Stimulated activated CD8-positive, alpha-beta memory T cell treated with anti-CD3 and anti-CD28 coated beads, Interleukin-12 subunit alpha, Interleukin-12 subunit beta, amount 100 ng/mL, for 1 hour (primary cell): Measurements from ENCODE around the gene SAAL1.

Experiments used
- DNase-seq: peaks from one replicate; pipeline ENCODE4 v3.0.0-alpha.2; 2020; ENCODE audit warnings: low read depth

Gene SAAL1

GRCh38 chr11:18088366-18088765, 17.5 kb downstream of the SAAL1 start:
- DNase-seq = no peak

DNA sequence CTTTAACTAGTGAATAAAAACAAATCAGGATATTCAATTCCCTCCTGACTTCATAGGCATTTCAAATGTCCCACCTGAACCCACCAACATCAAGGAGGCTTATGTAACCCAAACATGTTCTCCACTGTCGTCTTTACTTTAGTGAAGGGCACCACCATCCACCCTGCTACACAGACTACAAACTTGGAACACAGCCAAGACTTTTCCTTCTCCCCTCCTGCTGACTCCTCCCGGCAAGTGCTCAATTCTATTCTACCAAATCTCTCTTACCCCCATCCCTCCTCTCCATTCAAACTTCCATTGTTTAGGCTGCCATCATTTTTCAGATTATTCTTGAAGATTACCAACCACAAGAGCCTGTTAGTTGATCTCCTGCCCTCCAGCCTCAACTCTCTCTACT, 24.3 kb downstream of the SAAL1 start:
- DNase-seq = no peak

- no peak for DNase-seq
Observed at GRCh38 chr11:18080451-18080850, 25.4 kb downstream of the SAAL1 start.

- DNase-seq = no peak
Observed at GRCh38 chr11:18078909-18079308, 27.0 kb downstream of the SAAL1 start.

GRCh38 chr11:18075444-18075843, 30.4 kb downstream of the SAAL1 start:
- no peak for DNase-seq

GRCh38 chr11:18071098-18071705, 34.7 kb downstream of the SAAL1 start:
- DNase-seq = no peak

- DNase-seq = no peak
Observed at GRCh38 chr11:18067372-18067771, 38.5 kb downstream of the SAAL1 start.

DNA sequence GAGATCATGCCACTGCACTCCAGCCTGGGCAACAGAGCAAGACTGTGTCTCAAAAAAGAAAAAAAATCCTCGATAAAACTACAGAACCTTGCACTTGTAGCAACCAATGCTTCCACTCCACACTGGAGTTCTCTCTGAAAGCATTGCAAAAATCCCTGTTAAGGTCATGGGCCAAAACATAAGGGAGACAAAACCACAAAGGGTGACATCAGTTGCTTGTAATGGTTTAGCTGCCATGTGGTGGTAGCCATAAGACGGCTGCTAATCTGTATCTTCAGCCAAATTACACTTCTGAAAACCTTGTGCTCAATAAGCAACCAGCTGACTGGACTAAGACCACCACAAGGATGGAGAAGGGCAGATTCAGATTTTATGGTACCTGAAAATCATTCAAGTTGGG, 39.3 kb downstream of the SAAL1 start:
- DNase-seq = no peak

GRCh38 chr11:18065572-18065971, 40.3 kb downstream of the SAAL1 start:
- DNase-seq = no peak

DNA sequence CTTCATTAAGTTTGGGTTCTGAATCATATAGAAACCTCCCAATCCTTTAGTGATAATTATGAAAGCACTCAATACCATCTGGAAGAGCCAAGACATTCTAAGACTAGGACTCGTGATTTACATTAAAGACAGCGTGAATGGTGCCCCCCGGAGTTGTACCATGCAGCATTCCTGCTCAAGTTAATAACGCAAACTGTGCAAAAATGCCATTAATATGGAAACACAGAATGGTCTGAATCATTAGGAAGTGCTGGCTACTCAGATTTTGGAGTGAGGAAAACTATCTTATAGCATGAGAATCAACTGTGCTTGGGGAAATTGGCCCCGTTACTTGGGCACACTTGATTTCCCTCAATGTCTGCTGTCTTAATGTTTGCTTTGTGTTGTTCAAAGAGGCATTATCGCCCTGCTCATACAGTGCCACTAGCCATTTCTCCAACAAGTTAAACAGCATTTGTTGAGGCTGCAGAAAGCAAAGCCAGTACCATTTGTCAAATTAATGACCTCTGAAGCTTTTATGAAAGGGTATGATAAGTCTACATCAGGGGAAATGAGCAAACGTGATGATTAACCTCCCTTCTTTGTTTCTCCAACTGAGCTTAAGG, 41.3 kb downstream of the SAAL1 start:
- no peak for DNase-seq

DNA sequence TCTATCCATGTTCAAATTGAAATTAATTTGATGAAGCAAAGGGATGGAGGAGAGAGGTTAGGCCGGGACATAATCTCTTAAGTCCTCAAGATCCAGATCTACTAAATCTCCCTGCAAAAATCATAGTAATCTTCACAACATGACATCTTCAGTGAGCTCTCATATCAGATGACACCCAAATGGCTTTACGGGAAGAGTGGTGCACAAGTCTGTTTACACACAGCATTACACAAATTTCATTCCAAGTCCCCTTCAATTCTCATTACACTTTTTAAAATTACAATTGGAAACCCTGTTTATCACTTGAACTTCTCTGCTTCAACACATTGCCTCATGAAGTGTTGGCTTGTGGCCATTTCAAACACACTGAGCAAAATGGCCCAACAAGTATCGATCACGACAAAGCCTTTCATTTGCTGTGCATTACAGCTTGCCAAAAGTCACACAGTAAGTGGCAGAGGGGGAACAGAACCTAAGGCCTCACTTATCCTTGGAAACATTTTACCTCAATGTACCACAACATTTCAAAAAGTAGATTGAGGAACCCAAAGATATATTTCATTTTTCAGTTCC, 41.9 kb downstream of the SAAL1 start:
- no peak for DNase-seq

DNA sequence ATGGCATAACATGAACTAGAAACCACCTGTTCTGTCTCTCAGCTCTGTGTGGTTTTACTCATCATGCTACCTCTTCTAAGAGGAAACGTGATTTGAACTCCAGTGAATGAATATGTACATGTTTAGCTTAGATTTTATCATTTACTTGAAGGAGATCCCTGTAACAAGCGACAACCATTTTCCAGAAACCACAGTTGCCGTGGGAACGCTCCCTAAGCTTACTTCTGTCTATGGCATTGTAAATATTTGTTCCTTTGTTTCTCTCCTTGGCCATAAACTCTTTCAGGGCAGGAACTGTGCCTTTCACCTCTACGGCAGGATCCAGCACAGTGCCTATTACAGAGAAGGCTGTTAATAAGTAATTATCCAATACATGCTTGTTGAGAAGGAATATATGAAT, 42.8 kb downstream of the SAAL1 start:
- DNase-seq = no peak

DNA sequence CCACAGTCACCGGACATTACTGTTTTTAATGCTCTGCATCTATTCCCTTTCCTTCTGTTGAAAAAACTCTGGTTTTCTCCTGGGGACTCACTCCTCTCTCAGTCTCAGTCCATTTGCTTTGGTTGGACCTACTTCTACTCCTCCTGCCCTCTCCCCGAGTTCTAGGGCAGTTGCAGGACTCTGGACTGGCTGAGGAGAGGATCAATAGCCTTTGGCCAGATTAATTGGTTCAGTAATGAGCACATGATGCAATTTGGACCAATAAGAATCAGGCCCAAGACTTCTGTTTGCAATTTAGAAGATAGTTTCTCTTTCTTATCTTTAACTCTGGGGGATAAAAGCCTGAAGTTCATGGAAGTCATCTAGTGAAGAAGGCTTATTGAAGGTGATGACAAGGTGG, 44.5 kb downstream of the SAAL1 start:
- no peak for DNase-seq

GRCh38 chr11:18056561-18057181, 49.2 kb downstream of the SAAL1 start:
- DNase-seq = no peak

DNA sequence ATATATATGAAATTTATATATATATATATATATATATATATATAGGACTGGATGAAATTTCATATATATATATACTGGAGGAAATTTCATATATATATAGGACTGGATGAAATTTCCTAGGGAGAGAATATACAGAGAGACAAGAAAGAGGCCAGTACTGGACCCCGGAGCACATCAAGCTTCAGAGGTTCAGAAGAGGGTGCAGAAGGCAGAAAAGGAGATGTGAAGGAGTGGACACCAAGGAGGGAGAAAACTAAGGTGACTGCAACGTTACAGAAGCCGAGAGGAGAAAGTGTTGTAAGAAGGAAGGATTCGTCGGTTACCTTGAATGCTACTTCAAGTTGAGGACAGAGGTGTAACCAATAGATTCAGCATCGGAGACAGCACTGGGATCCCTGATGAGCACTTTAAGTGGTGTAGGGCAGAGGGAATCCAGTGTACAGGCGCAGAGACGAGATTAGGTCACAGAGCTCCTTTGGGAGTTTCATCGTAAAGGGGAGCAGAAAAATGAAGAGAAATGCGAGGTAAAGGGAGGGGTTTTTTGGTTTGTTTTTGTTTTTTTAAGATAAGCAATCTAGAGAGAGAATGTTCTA, 51.3 kb downstream of the SAAL1 start:
- no peak for DNase-seq

DNA sequence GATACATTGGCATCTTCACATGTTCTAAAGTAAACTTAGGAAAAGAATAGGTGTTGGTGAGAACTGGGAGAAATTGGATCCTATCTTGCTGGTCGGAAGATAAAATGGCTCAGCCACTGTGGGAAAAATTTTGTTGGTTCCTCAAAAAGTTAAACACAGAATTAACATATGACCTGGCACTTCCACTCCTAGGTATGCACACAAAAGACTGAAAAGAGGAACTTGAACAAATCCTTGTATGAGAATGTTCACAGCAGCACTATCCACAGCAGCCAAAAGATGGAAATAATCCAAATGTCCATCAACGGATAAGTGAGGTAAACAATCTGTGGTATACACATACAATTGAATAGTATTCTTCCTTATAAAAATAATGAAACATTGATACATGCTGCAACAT, 55.0 kb downstream of the SAAL1 start:
- no peak for DNase-seq

DNA sequence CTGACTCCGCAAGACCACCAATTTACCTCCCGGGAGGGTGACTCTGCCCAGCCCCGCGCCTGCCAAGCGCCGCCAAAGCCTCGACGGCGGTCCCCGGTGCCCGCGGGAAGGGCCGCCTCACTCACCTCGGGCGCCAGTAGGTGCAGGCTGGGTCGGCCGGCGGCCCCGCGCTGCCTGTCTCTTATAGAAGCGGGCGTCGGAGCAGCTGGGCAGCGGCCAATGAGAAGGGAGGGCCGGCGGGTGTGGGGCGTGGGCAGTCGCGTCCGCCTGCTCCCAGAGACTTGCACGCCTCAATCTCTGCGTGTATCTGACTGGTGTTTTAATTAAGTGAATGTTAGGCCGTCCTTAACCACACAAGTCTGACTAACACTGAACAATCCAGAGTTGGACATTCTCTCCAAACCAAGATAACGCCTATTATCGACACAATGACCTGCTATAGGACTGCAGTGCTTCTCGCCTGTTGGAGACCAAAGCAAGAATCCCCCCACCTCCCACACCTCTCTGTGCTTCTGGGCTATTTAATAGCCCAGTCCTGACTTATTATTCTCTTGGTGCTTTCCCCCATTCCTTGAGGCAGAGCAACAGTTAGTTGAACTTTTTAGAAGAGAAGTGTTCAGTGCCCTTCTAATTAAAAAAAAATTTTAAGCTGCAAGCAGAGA, 59.6 kb downstream of the SAAL1 start, which contains the start of gene TPH1:
Gene TPH1 (minus strand): TSS at position 154 of the 662 bp plus-strand sequence. CDS start 5,507 bp downstream, outside the sequence.
- no peak for DNase-seq

- no peak for DNase-seq
Observed at GRCh38 chr11:18036456-18036855, 69.4 kb downstream of the SAAL1 start.
